PC-9 (cell line): ENCODE data around the gene KIAA1671.

Experiments
- EZH2 ChIP-seq: fragments of 200-600 bp; sonication (generic); IDR thresholded peaks from 2 replicates; pipeline ENCODE4 v1.8.0; 2017; ENCODE audit warnings: antibody characterized with exemption, low read depth
- TF ChIP-seq, protein P1 (sequence below): fragments of 200-600 bp; sonication (generic); conservative IDR thresholded peaks from 2 replicates; pipeline ENCODE4 v1.6.1; 2017; ENCODE audit warnings: mixed run types, antibody characterized with exemption, mild to moderate bottlenecking, moderate library complexity

DNA sequence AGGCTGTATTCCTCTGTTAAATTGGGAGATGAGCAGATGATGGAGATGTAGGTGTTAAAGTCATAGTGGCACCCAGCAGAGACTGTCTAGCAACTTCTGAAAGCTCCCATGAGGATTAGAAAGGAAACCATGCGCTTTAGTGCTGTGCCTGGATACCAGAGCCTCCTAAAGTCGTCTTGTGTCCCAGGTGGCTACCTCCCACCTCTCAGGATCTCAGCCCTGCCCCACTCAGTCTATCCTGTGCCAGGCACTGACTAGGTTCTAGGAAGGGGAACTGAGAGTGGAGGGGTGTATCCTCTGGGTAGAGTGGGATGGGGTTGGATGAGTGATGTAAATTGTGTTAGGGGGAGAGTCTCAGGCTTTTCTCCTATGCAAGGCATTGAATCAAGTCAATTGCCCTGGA lies 60.2 kb downstream of the KIAA1671 start:
- TF ChIP-seq, protein P1, sequence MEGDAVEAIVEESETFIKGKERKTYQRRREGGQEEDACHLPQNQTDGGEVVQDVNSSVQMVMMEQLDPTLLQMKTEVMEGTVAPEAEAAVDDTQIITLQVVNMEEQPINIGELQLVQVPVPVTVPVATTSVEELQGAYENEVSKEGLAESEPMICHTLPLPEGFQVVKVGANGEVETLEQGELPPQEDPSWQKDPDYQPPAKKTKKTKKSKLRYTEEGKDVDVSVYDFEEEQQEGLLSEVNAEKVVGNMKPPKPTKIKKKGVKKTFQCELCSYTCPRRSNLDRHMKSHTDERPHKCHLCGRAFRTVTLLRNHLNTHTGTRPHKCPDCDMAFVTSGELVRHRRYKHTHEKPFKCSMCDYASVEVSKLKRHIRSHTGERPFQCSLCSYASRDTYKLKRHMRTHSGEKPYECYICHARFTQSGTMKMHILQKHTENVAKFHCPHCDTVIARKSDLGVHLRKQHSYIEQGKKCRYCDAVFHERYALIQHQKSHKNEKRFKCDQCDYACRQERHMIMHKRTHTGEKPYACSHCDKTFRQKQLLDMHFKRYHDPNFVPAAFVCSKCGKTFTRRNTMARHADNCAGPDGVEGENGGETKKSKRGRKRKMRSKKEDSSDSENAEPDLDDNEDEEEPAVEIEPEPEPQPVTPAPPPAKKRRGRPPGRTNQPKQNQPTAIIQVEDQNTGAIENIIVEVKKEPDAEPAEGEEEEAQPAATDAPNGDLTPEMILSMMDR: no peak
- no peak for TF ChIP-seq EZH2
